GM23338 (cell line): ENCODE data around the gene THSD4.

ENCODE experiments used
- CREB1 ChIP-seq: fragments of 250-450 bp; sonication (Bioruptor Pico); IDR thresholded peaks from 2 replicates; pipeline ENCODE4 v1.5.0; 2020; ENCODE audit warnings: low read depth, mild to moderate bottlenecking, moderate library complexity
- EZH2 ChIP-seq: fragments of 200-600 bp; sonication (generic); IDR thresholded peaks from one replicate; pipeline ENCODE4 v1.8.0; 2017; ENCODE audit warnings: antibody characterized with exemption, mild to moderate bottlenecking, low read depth; ENCODE audit not compliant: unreplicated experiment
- EZH2phosphoT487 ChIP-seq: fragments of 200-600 bp; sonication (generic); IDR thresholded peaks from one replicate; pipeline ENCODE4 v1.8.1; 2018; ENCODE audit warnings: antibody characterized with exemption; ENCODE audit not compliant: unreplicated experiment
- JUNB ChIP-seq: IDR thresholded peaks from one replicate; pipeline ENCODE4 v1.6.1; 2016; ENCODE audit warnings: antibody characterized with exemption; ENCODE audit not compliant: unreplicated experiment
- NANOG ChIP-seq: IDR thresholded peaks from 2 replicates; pipeline ENCODE4 v1.6.1; 2016; ENCODE audit warnings: antibody characterized with exemption, borderline replicate concordance
- POLR2AphosphoS5 ChIP-seq: IDR thresholded peaks from 2 replicates; pipeline ENCODE4 v1.6.1; 2016; ENCODE audit warnings: antibody characterized with exemption, low read depth
- TF ChIP-seq, protein P1 (sequence below), 2 experiments: fragments of 200-600 bp in 1 of 2; sonication (generic) in 1 of 2; conservative IDR thresholded peaks; 2 replicates each; pipeline versions ENCODE4 v1.5.1 to v1.6.1; 2016 to 2017; ENCODE audit warnings: antibody characterized with exemption in 2 of 2, low read depth in 2 of 2, mild to moderate bottlenecking in 2 of 2, moderate library complexity in 1 of 2
- TF ChIP-seq, protein P2 (sequence below): IDR thresholded peaks from one replicate; pipeline ENCODE4 v1.6.1; 2018; ENCODE audit warnings: antibody characterized with exemption; ENCODE audit not compliant: unreplicated experiment
- TF ChIP-seq, protein P3 (sequence below): IDR thresholded peaks from 2 replicates; pipeline ENCODE4 v1.6.1; 2016; ENCODE audit warnings: antibody characterized with exemption

DNA sequence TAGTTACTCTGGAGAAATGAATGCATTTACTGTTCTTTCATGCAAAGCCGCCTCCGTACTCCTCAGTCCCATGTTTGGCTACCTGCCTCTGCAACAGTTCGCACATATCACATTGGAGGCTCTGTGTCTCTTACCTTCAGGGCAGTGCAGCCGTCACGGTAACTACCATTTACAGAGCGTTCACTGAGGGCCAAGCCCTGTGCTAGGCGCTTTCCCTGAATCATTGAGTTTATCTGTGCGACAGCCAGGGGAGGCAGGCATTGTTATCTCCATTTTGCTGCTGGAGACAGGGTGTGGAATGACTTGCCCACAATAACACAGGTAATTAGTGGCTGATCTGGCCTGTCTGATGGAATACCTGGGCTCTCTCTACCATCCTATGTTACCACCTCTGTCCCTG is 115.0 kb downstream of the THSD4 start:
- TF ChIP-seq EZH2, result no peak
- TF ChIP-seq, protein P1, sequence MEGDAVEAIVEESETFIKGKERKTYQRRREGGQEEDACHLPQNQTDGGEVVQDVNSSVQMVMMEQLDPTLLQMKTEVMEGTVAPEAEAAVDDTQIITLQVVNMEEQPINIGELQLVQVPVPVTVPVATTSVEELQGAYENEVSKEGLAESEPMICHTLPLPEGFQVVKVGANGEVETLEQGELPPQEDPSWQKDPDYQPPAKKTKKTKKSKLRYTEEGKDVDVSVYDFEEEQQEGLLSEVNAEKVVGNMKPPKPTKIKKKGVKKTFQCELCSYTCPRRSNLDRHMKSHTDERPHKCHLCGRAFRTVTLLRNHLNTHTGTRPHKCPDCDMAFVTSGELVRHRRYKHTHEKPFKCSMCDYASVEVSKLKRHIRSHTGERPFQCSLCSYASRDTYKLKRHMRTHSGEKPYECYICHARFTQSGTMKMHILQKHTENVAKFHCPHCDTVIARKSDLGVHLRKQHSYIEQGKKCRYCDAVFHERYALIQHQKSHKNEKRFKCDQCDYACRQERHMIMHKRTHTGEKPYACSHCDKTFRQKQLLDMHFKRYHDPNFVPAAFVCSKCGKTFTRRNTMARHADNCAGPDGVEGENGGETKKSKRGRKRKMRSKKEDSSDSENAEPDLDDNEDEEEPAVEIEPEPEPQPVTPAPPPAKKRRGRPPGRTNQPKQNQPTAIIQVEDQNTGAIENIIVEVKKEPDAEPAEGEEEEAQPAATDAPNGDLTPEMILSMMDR (conservative IDR thresholded peaks at IDR 0.05; ENCODE audit: low read depth in 2 of 2), result no peak
- TF ChIP-seq CREB1 (CRISPR knock-in tag), result no peak
- no peak for TF ChIP-seq POLR2AphosphoS5
- TF ChIP-seq, protein P2, sequence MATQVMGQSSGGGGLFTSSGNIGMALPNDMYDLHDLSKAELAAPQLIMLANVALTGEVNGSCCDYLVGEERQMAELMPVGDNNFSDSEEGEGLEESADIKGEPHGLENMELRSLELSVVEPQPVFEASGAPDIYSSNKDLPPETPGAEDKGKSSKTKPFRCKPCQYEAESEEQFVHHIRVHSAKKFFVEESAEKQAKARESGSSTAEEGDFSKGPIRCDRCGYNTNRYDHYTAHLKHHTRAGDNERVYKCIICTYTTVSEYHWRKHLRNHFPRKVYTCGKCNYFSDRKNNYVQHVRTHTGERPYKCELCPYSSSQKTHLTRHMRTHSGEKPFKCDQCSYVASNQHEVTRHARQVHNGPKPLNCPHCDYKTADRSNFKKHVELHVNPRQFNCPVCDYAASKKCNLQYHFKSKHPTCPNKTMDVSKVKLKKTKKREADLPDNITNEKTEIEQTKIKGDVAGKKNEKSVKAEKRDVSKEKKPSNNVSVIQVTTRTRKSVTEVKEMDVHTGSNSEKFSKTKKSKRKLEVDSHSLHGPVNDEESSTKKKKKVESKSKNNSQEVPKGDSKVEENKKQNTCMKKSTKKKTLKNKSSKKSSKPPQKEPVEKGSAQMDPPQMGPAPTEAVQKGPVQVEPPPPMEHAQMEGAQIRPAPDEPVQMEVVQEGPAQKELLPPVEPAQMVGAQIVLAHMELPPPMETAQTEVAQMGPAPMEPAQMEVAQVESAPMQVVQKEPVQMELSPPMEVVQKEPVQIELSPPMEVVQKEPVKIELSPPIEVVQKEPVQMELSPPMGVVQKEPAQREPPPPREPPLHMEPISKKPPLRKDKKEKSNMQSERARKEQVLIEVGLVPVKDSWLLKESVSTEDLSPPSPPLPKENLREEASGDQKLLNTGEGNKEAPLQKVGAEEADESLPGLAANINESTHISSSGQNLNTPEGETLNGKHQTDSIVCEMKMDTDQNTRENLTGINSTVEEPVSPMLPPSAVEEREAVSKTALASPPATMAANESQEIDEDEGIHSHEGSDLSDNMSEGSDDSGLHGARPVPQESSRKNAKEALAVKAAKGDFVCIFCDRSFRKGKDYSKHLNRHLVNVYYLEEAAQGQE, result no peak
- TF ChIP-seq EZH2phosphoT487, result no peak
- no peak for TF ChIP-seq NANOG
- TF ChIP-seq JUNB, result no peak
- TF ChIP-seq, protein P3, sequence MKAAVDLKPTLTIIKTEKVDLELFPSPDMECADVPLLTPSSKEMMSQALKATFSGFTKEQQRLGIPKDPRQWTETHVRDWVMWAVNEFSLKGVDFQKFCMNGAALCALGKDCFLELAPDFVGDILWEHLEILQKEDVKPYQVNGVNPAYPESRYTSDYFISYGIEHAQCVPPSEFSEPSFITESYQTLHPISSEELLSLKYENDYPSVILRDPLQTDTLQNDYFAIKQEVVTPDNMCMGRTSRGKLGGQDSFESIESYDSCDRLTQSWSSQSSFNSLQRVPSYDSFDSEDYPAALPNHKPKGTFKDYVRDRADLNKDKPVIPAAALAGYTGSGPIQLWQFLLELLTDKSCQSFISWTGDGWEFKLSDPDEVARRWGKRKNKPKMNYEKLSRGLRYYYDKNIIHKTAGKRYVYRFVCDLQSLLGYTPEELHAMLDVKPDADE, result no peak
